NCI-H146 treated with DMSO at 0.1 percent for 48 hours (cell line): Measurements from ENCODE around the gene MAPK4.
A peak's percentile ranks its signal among the peaks of the same experiment; 100 is the strongest.
"Not testable (repeated sequence)": the region's sequence is repeated elsewhere in the genome, so short reads cannot be mapped to it uniquely, and the experiment has no call there.

Experiments used
- DNase-seq: peaks from one replicate; lab custom pipeline; 2025; ENCODE audit not compliant: unreplicated experiment; lab: John Stamatoyannopoulos, UW

Gene MAPK4

GRCh38 chr18:50679056-50679455 is 119.2 kb downstream of the MAPK4 start:
- DNase-seq: peak; percentile 61

- DNase-seq: peak; percentile 39
Measured at GRCh38 chr18:50679656-50680055, 119.8 kb downstream of the MAPK4 start.

- DNase-seq: no peak
Measured at GRCh38 chr18:50680966-50681365, 121.1 kb downstream of the MAPK4 start.

GRCh38 chr18:50682852-50683251 is 123.0 kb downstream of the MAPK4 start:
- no peak for DNase-seq

GRCh38 chr18:50686409-50686808 is 126.5 kb downstream of the MAPK4 start:
- no peak for DNase-seq

GRCh38 chr18:50687491-50687890 is 127.6 kb downstream of the MAPK4 start:
- no peak for DNase-seq

GRCh38 chr18:50689578-50689977 is 129.7 kb downstream of the MAPK4 start:
- no peak for DNase-seq

GRCh38 chr18:50694147-50694546 is 134.3 kb downstream of the MAPK4 start:
- no peak for DNase-seq

- no peak for DNase-seq
Measured at GRCh38 chr18:50695431-50696176, 135.7 kb downstream of the MAPK4 start.

GRCh38 chr18:50696436-50696835 is 136.5 kb downstream of the MAPK4 start:
- DNase-seq: no peak

- peak; percentile 48 for DNase-seq
Measured at GRCh38 chr18:50696929-50697328, 137.0 kb downstream of the MAPK4 start.

- no peak for DNase-seq
Measured at GRCh38 chr18:50697509-50697908, 137.6 kb downstream of the MAPK4 start.

- DNase-seq: no peak
Measured at GRCh38 chr18:50700245-50701165, 140.6 kb downstream of the MAPK4 start.

GRCh38 chr18:50704357-50704940 is 144.6 kb downstream of the MAPK4 start:
- DNase-seq: no peak

GRCh38 chr18:50706199-50706598 is 146.3 kb downstream of the MAPK4 start:
- peak; percentile 97 for DNase-seq

- no peak for DNase-seq
Measured at GRCh38 chr18:50706651-50707050, 146.8 kb downstream of the MAPK4 start.

GRCh38 chr18:50707297-50707696 is 147.4 kb downstream of the MAPK4 start:
- not testable (repeated sequence) for DNase-seq

GRCh38 chr18:50707855-50708469 is 148.1 kb downstream of the MAPK4 start:
- no peak for DNase-seq

GRCh38 chr18:50709193-50709592 is 149.3 kb downstream of the MAPK4 start:
- no peak for DNase-seq

GRCh38 chr18:50711386-50711785 is 151.5 kb downstream of the MAPK4 start:
- DNase-seq: no peak

- DNase-seq: no peak
Measured at GRCh38 chr18:50715919-50716318, 156.0 kb downstream of the MAPK4 start.
